ENCODE measurements around the gene MYH10. TPM values are rescaled to one million over a fixed set of nuclear protein-coding genes. Genes with fewer than 3 reads are reported as not detected.

Gene MYH10
- total and polyA plus RNA-seq, 9 of the 15 experiments (the other 6 are each of a cell fraction or from before 2014, with no cell fraction given) = 16.3 to 95.3 (median 39.7) TPM

GRCh38 chr17:8534498-8535188, 95.9 kb downstream of the MYH10 start:
- intact Hi-C loops (cut with micrococcal nuclease) (no loop called here), in situ Hi-C loops (cut with MboI) (no loop called here)
- ATAC-seq = no peak
- peaks cover 2% of the 10 kb centered on the region; the same call in 1 of the 3 replicates for H3K79me2 ChIP-seq (ENCODE audit: control insufficient read depth, insufficient read depth, low read length)
- peaks cover 70% of the 10 kb centered on the region for H3K36me3 ChIP-seq (ENCODE audit: control insufficient read depth, insufficient read depth, low read length)
- H2AFZ ChIP-seq (ENCODE audit: low read depth, low read length) = no peak overlapping the region
- POLR2A ChIA-PET = interaction anchor here (0.6 to 0.9 kb wide), 3 partner anchors 11 to 380 kb away, joined by 3 to 5 read pairs (median 3); no protein-coding TSS in a partner anchor
- DNase-seq (ENCODE audit: extremely low read depth in 1 of 4, low spot score in 3 of 4) = no peak
- no peak overlapping the region for H3K27ac ChIP-seq (ENCODE audit: extremely low read depth, low read depth, low read length)
- CTCF ChIA-PET (ENCODE audit: low intra/inter-chr PET ratio) = no interaction called here
- 95% methylated on average over 8 of the region's 9 CpGs for WGBS (ENCODE audit: insufficient coverage, low coverage, missing lambda C conversion rate)
- no peak overlapping the region for H3K4me3 ChIP-seq
- H3K4me2 ChIP-seq (ENCODE audit: insufficient read depth, low read length) = no peak overlapping the region
- no peaks in the 10 kb centered on the region for H3K9me1 ChIP-seq (ENCODE audit: control insufficient read depth, insufficient read depth, low read length)
- no peak for TF ChIP-seq SIRT6 (IDR thresholded peaks at IDR 0.05; ENCODE audit: low read depth, low read length)
- TF ChIP-seq COPS2 (conservative IDR thresholded peaks at IDR 0.05) = no peak
- TF ChIP-seq NR1H2 (CRISPR knock-in tag; IDR thresholded peaks at IDR 0.05) = no peak
- TF ChIP-seq ZNF318 (IDR thresholded peaks at IDR 0.05; ENCODE audit: borderline replicate concordance in 1 of 2, low read depth in 1 of 2) = no peak
- no peak for TF ChIP-seq ZNF165 (CRISPR knock-in tag; IDR thresholded peaks at IDR 0.05; ENCODE audit: borderline replicate concordance)
- no peak for TF ChIP-seq ZNF717 (CRISPR knock-in tag; IDR thresholded peaks at IDR 0.05)
- no peak for TF ChIP-seq RAD21 (CRISPR knock-in tag; conservative IDR thresholded peaks at IDR 0.05 in 1 of 2, IDR thresholded peaks at IDR 0.05 in 1 of 2)
- BruUV-seq (replicated peaks) = no TSS peak
- peaks cover 4 to 29% of the 10 kb centered on the region in 2 experiments; a peak in 4 of 5 replicates for H3K4me1 ChIP-seq (replicated peaks in 1 of 2; ENCODE audit: control insufficient read depth in 2 of 2, insufficient read depth in 2 of 2, low read length in 2 of 2)
- FAIRE-seq = no peak
- no peak overlapping the region for H3K9ac ChIP-seq (ENCODE audit: insufficient read depth in 1 of 2, low read depth in 2 of 2, low read length in 2 of 2)
- no peaks in the 10 kb centered on the region for H3K9me3 ChIP-seq (replicated peaks; ENCODE audit: control insufficient read depth, insufficient read depth, low read depth, low read length)
- H3K27me3 ChIP-seq (ENCODE audit: control insufficient read depth in 2 of 2, insufficient read depth in 2 of 2, low read length in 2 of 2) = no peaks in the 10 kb centered on the region
- no peaks in the 10 kb centered on the region for H4K20me1 ChIP-seq (replicated peaks; ENCODE audit: control insufficient read depth, insufficient read depth, low read length)

Measured in K562 (cell line).